ENCODE measurements around the gene GLP2R.

DNA sequence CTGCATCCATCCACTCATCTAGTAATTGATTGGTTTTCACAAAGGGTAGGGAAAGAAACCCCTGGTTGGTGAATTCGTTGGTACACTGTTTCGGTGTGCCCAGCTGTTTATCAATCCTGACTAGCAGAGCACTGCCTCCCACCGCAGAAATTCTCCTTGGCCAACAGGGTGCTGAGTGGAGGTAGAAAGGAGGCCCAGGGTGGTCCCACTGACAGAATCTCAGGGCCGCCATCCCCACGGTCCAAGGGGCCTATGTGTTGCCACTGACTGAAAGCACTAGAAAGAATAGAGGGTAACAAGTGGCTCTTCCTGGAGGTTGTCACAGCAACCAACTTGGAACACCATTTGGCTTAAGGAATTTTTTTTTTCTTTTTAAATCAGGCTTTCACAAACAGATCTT, 87.8 kb downstream of the GLP2R start:
- TF ChIP-seq, protein P1, sequence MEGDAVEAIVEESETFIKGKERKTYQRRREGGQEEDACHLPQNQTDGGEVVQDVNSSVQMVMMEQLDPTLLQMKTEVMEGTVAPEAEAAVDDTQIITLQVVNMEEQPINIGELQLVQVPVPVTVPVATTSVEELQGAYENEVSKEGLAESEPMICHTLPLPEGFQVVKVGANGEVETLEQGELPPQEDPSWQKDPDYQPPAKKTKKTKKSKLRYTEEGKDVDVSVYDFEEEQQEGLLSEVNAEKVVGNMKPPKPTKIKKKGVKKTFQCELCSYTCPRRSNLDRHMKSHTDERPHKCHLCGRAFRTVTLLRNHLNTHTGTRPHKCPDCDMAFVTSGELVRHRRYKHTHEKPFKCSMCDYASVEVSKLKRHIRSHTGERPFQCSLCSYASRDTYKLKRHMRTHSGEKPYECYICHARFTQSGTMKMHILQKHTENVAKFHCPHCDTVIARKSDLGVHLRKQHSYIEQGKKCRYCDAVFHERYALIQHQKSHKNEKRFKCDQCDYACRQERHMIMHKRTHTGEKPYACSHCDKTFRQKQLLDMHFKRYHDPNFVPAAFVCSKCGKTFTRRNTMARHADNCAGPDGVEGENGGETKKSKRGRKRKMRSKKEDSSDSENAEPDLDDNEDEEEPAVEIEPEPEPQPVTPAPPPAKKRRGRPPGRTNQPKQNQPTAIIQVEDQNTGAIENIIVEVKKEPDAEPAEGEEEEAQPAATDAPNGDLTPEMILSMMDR (IDR thresholded peaks at IDR 0.05; ENCODE audit: low read depth, low read length) = no peak
- TF ChIP-seq POLR2A (IDR thresholded peaks at IDR 0.05; ENCODE audit: extremely low read depth, insufficient read length) = no peak
- TF ChIP-seq, protein P2, sequence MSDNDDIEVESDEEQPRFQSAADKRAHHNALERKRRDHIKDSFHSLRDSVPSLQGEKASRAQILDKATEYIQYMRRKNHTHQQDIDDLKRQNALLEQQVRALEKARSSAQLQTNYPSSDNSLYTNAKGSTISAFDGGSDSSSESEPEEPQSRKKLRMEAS (IDR thresholded peaks at IDR 0.05; ENCODE audit: low read depth, low read length) = no peak

Measured in NB4 (cell line).